ENCODE data around the gene MZB1. TPM values are rescaled to one million over a fixed set of nuclear protein-coding genes. Genes with fewer than 3 reads are reported as not detected.
A peak's percentile ranks its signal among the peaks of the same experiment; 100 is the strongest.

Gene MZB1
- total and polyA plus RNA-seq, 2 of the 13 experiments (the other 11 are each of a cell fraction or from before 2014, with no cell fraction given), result 0.31 to 0.40 TPM

DNA sequence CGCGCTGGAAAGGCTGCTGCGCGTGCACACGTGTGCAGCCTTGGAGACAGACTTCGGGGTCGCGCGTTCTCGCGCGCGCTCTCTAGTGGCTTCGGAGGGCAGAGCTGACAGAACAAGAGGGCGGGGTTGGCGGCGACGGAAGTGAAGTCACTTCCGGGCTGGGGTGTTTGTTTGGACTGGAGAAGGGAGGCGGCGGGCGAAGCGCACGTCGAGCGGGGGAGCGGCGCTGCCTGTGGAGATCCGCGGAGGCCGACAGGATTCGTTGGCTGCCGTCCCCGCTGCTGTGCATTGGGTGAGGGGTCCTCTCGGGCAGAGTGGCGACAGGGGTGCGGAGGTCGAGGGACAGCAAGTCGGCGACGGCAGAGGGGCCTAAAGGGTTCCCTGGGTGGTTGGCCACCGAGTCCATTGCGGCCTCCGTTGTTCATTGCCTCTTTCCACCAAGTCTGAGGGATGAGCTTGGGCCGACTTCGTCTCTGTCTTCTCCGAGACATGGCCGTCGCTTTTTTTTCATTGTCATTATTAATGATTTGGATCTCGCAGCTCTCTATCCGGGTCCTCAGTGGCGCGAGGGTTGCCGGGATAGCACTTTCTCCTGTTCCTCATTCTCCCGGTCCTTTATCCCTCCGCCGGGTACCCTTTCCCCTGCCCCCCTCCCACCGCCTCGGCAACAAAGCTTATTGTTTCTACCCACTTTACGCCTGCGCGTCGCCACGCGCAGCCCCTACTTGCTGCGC, 47.9 kb downstream of the MZB1 start, which contains the start of gene PAIP2 (continued):
- TF ChIP-seq TBX3 (IDR thresholded peaks at IDR 0.05; ENCODE audit: borderline replicate concordance) (no peak; the same call in 1 of the 2 replicates), SUZ12 (IDR thresholded peaks at IDR 0.05; ENCODE audit: low read depth, low read length) (no peak), AHR (CRISPR knock-in tag; IDR thresholded peaks at IDR 0.05) (peak; percentile 68; the same call in 1 of the 2 replicates), KAT7 (CRISPR knock-in tag; IDR thresholded peaks at IDR 0.05; ENCODE audit: borderline replicate concordance) (peak; percentile 58; the same call in 1 of the 2 replicates), ZBTB33 (CRISPR knock-in tag; IDR thresholded peaks at IDR 0.05) (no peak; the same call in 1 of the 2 replicates), ZNF761 (CRISPR knock-in tag; conservative IDR thresholded peaks at IDR 0.05) (no peak; the same call in 1 of the 2 replicates), ZFY (CRISPR knock-in tag; IDR thresholded peaks at IDR 0.05) (peak; percentile 90), ZNF567 (CRISPR knock-in tag; IDR thresholded peaks at IDR 0.05; ENCODE audit: borderline replicate concordance) (no peak), PHF5A (CRISPR knock-in tag; IDR thresholded peaks at IDR 0.05; ENCODE audit: low read depth, unreplicated experiment) (no peak), ZNF724P (CRISPR knock-in tag; IDR thresholded peaks at IDR 0.05; ENCODE audit: borderline replicate concordance) (peak; percentile 68; the same call in 1 of the 2 replicates), ZNF160 (CRISPR knock-in tag; IDR thresholded peaks at IDR 0.05) (peak; percentile 78; the same call in 1 of the 2 replicates), SOX6 (IDR thresholded peaks at IDR 0.05) (no peak), SOX6 (CRISPR knock-in tag; IDR thresholded peaks at IDR 0.05) (peak; percentile 89), MXD3 (CRISPR knock-in tag; IDR thresholded peaks at IDR 0.05) (peak; percentile 79), FOXO1 (CRISPR knock-in tag; IDR thresholded peaks at IDR 0.05) (peak; percentile 67; the same call in 1 of the 2 replicates), CAMTA2 (CRISPR knock-in tag; IDR thresholded peaks at IDR 0.05; ENCODE audit: borderline replicate concordance) (peak; percentile 97), KMT2B (CRISPR knock-in tag; IDR thresholded peaks at IDR 0.05) (peak; percentile 85), ZNF672 (CRISPR knock-in tag; IDR thresholded peaks at IDR 0.05) (no peak)
- TF ChIP-seq, protein P1, sequence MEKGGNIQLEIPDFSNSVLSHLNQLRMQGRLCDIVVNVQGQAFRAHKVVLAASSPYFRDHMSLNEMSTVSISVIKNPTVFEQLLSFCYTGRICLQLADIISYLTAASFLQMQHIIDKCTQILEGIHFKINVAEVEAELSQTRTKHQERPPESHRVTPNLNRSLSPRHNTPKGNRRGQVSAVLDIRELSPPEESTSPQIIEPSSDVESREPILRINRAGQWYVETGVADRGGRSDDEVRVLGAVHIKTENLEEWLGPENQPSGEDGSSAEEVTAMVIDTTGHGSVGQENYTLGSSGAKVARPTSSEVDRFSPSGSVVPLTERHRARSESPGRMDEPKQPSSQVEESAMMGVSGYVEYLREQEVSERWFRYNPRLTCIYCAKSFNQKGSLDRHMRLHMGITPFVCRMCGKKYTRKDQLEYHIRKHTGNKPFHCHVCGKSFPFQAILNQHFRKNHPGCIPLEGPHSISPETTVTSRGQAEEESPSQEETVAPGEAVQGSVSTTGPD (CRISPR knock-in tag; IDR thresholded peaks at IDR 0.05), result peak; percentile 71; the same call in 1 of the 2 replicates
- TF ChIP-seq, protein P2, sequence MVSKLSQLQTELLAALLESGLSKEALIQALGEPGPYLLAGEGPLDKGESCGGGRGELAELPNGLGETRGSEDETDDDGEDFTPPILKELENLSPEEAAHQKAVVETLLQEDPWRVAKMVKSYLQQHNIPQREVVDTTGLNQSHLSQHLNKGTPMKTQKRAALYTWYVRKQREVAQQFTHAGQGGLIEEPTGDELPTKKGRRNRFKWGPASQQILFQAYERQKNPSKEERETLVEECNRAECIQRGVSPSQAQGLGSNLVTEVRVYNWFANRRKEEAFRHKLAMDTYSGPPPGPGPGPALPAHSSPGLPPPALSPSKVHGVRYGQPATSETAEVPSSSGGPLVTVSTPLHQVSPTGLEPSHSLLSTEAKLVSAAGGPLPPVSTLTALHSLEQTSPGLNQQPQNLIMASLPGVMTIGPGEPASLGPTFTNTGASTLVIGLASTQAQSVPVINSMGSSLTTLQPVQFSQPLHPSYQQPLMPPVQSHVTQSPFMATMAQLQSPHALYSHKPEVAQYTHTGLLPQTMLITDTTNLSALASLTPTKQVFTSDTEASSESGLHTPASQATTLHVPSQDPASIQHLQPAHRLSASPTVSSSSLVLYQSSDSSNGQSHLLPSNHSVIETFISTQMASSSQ (IDR thresholded peaks at IDR 0.05; ENCODE audit: low read depth), result no peak
- TF ChIP-seq, protein P2 (CRISPR knock-in tag; IDR thresholded peaks at IDR 0.05; ENCODE audit: borderline replicate concordance), result 0 out of 2 replicates have a peak, but pooled peaks have one; percentile 61
